Lower leg skin (tissue), 4 donors: ENCODE results near the gene MAEL. TPM values are rescaled to one million over a fixed set of nuclear protein-coding genes. Genes with fewer than 3 reads are reported as not detected.

Source experiments
- DNase-seq, 2 donors: peaks; one replicate each; pipeline ENCODE4 v3.0.0-alpha.2; 2019; ENCODE audit warnings: low spot score in 2 of 2
- H3K4me3 ChIP-seq: fragments of 200-600 bp; sonication (generic); 2 replicates; pipeline ENCODE4 v1.5.1; 2017; ENCODE audit warnings: mild to moderate bottlenecking, low read depth; ENCODE audit not compliant: poor library complexity, severe bottlenecking
- CTCF ChIP-seq, 3 donors: fragments of 450-650 bp; IDR thresholded peaks; one replicate each; pipeline ENCODE4 v1.5.1; 2016; ENCODE audit warnings: antibody characterized with exemption in 3 of 3, mild to moderate bottlenecking in 3 of 3, moderate library complexity in 2 of 3
- POLR2A ChIP-seq, 2 donors: fragments of 450-650 bp; IDR thresholded peaks; one replicate each; pipeline ENCODE4 v1.6.1; 2016 to 2017; ENCODE audit warnings: antibody characterized with exemption in 2 of 2, mild to moderate bottlenecking in 1 of 2, moderate library complexity in 1 of 2
- WGBS, 2 donors: methylation state at CpG; one replicate each; pipeline ENCODE4 v1.1.5; 2018; 5-methylcytosine and 5-hydroxymethylcytosine counted together
- intact Hi-C: fragments of 100-400 bp; cut with DNase I; formaldehyde crosslinking; loops from one replicate; pipeline ENCODE4 v1.15.0; 2023; ENCODE audit warnings: low total_unique reads
- total RNA-seq, 4 donors: library from RNA; depleted of rRNA; stranded (reverse); fragments of >200 nt; gene quantifications; one replicate each; pipeline ENCODE4 v1.1.0, GENCODE V29; 2016

Gene MAEL
- total RNA-seq, 4 donors from 2014 or later, result 0.10 to 3.6 (median 0.25) TPM; not detected in 1

DNA sequence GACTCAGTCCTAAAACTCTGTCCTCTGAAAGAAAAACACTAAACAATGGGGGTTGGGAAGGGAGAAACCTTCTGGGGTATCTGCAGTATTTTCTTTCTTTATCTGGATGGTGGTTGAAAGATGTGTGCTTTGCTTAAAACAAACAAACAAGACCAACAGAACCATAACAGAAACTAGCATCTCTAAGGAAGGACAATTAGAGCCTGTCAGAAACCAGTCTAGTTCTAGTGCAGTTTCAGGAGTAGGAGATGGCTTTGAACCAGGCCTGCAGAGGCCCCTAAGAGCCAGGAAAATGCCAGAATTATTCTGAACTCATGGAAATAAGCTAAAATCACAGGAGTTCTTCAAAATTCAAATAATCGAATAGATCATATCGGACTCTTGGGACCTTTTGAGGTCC lies 32.2 kb upstream of the MAEL start:
- no peak for DNase-seq
- H3K4me3 ChIP-seq, result no peak overlapping the region
- TF ChIP-seq CTCF (IDR thresholded peaks at IDR 0.05), result no peak
- TF ChIP-seq POLR2A (IDR thresholded peaks at IDR 0.05), result no peak
- 89 to 93% methylated on average over 2 of the region's 2 CpGs for WGBS, 2 donors
- intact Hi-C loops, result no loop called here

DNA sequence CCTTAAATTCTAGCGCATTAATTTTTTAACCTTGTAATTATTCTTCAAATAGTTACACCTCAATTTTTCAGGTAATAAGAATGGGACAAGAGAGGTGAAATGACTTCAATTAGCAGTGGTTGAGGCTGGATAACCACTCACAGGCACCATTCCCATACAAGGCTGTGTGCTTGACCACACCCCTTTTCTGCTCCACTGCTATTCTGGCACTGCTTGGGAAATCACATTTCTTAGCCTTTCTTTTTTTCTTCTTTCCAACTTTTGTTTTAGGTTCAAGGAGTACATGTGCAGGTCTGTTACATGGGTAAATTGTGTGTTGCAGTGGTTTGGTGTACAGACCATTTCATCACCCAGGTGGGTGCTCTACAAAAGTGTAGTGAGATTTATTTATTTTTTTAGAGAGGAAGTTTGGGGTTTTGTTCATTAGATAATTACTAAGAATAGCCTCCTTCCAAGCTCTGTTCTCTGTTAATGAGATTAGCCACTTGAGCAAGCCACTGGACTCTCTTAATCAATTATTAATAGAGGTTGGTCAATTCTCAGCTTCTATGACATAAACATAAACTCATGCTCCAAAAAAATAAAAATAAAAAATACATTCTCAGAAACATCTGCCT lies 28.1 kb upstream of the MAEL start:
- intact Hi-C loops, result no loop called here
- TF ChIP-seq CTCF (IDR thresholded peaks at IDR 0.05) (no peak), POLR2A (IDR thresholded peaks at IDR 0.05) (no peak)
- DNase-seq, result no peak
- 93 to 95% methylated on average over 1 of the region's 1 CpG for WGBS, 2 donors
- H3K4me3 ChIP-seq, result no peak overlapping the region

DNA sequence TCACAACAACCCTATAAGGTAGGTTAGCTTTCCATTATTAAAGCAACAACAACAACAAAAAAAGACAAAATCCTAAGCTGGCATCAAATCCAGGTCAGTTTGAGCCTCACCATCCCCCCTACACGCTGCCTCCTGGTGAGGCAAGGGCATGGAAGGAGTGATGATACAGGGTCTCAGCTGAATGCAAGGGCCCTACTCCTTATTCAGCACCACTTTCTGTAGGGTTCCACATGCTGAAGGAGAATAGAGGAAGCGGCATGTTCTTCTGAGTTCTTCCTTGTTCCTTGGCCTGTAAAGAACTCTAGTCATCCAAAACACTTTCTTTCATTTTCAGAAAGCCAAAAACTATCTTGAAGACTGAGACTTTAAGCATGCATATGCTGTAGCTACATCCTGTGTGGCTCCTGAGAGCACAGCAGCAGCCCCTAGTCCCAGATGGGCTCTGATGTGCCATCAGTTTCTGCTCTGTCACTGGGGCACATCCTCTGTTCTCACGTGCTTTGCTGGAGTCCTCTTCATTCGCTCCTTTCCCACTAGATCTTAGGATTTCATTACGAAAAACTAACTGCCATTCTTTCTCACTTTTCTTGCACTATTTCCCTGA lies 19.9 kb upstream of the MAEL start:
- DNase-seq, result no peak
- TF ChIP-seq CTCF (IDR thresholded peaks at IDR 0.05) (no peak), POLR2A (IDR thresholded peaks at IDR 0.05) (no peak)
- WGBS, 2 donors, result 89 to 90% methylated on average over 5 of the region's 5 CpGs
- H3K4me3 ChIP-seq, result no peak overlapping the region
- intact Hi-C loops, result no loop called here

DNA sequence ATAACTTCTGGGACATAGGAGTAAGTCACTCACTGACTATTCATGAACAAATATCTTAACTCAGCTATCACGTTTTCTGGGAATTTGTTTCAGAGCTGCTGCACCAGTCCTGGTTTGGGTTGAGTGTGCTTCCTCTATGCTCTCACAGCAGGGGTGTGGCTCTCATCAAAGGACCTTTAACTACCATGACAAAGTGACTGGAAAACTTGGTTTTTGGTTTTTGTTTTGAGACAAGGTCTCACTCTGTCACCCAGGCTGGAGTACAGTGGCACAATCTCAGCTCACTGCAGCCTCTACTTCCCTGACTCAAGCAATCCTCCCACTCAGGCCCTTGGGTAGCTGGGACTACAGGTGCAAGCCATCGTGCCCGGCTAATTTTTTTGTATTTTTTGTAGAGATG lies 17.8 kb upstream of the MAEL start:
- DNase-seq, result no peak
- WGBS, 2 donors, result 75 to 76% methylated on average over 3 of the region's 3 CpGs
- no peak for TF ChIP-seq CTCF (IDR thresholded peaks at IDR 0.05)
- TF ChIP-seq POLR2A (IDR thresholded peaks at IDR 0.05), result no peak
- no peak overlapping the region for H3K4me3 ChIP-seq
- intact Hi-C loops, result no loop called here

DNA sequence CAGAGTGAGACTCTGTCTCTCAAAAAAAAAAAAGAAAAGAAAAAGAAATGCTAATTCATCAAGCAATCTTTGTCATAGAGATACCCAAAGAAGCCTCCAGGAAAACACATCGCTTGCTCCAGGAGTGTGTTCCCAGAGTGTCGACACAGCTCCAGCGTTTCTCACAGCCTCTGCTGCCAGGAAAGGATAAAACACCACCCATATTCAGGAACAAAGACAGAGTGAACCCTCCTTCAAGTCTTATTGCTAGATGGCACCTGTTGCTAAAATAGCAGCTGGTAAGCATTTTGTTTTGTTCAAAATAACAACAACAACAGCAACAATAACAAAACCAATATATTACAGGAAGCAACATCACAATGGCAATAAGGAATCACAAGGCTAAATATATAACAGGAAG lies 16.9 kb upstream of the MAEL start:
- H3K4me3 ChIP-seq, result no peak overlapping the region
- 41 to 46% methylated on average over 3 of the region's 3 CpGs for WGBS, 2 donors
- TF ChIP-seq CTCF (IDR thresholded peaks at IDR 0.05), result no peak
- TF ChIP-seq POLR2A (IDR thresholded peaks at IDR 0.05), result no peak
- no peak for DNase-seq
- intact Hi-C loops, result no loop called here

GRCh38 chr1:166972826-166973225 lies 16.3 kb upstream of the MAEL start:
- H3K4me3 ChIP-seq, result no peak overlapping the region
- no peak for DNase-seq
- intact Hi-C loops, result no loop called here
- 43 to 59% methylated on average over 2 of the region's 2 CpGs for whole genome bisulfite sequencing, 2 donors
- no peak for TF ChIP-seq CTCF (IDR thresholded peaks at IDR 0.05)
- TF ChIP-seq POLR2A (IDR thresholded peaks at IDR 0.05), result no peak
